HL-60 (cell line): ENCODE measurements around the gene COL25A1.

Source experiments
- CTCF ChIP-seq: IDR thresholded peaks from one replicate; pipeline ENCODE4 v1.5.1; 2011; ENCODE audit warnings: low read length, control low read depth, inconsistent platforms; ENCODE audit not compliant: insufficient read depth
- SPI1 ChIP-seq: IDR thresholded peaks from 2 replicates; pipeline ENCODE4 v1.6.1; 2012; ENCODE audit warnings: low read depth, mild to moderate bottlenecking, borderline replicate concordance

- no peak for TF ChIP-seq CTCF
- no peak for TF ChIP-seq SPI1
Measured at GRCh38 chr4:108988464-108989195, 313.8 kb downstream of the COL25A1 start.
